ENCODE results near the gene MYRF.

MYRF gene

GRCh38 chr11:61718046-61718531, 34.3 kb upstream of the MYRF start:
- Histone ChIP-seq H3K4me3 (peak overlapping the region; percentile 72), H3K27ac (peak overlapping the region in 1 of 2 donors; percentile 67)
- DNase-seq (ENCODE audit: low spot score) = no peak
- no peak for TF ChIP-seq CTCF (IDR thresholded peaks at IDR 0.05)

GRCh38 chr11:61718621-61719302, 33.7 kb upstream of the MYRF start:
- Histone ChIP-seq H3K4me3 (peak overlapping the region; percentile 72), H3K27ac (peak overlapping the region in 1 of 2 donors; percentile 67)
- DNase-seq (ENCODE audit: low spot score) = no peak
- no peak for TF ChIP-seq CTCF (IDR thresholded peaks at IDR 0.05)

- no peak overlapping the region for H3K4me3 ChIP-seq
- no peak overlapping the region for H3K27ac ChIP-seq
- no peak for TF ChIP-seq CTCF (IDR thresholded peaks at IDR 0.05)
- DNase-seq (ENCODE audit: low spot score) = no peak
Observed at GRCh38 chr11:61719978-61720377, 32.5 kb upstream of the MYRF start.

- H3K4me3 ChIP-seq = no peak overlapping the region
- DNase-seq (ENCODE audit: low spot score) = no peak
- no peak for TF ChIP-seq CTCF (IDR thresholded peaks at IDR 0.05)
- H3K27ac ChIP-seq = no peak overlapping the region
Observed at GRCh38 chr11:61720597-61720996, 31.8 kb upstream of the MYRF start.

- H3K27ac ChIP-seq = no peak overlapping the region
- H3K4me3 ChIP-seq = no peak overlapping the region
Observed at GRCh38 chr11:61724437-61724836, 28.0 kb upstream of the MYRF start.

GRCh38 chr11:61725781-61726231, 26.6 kb upstream of the MYRF start:
- DNase-seq (ENCODE audit: low spot score) = no peak
- H3K4me3 ChIP-seq = no peak overlapping the region
- H3K27ac ChIP-seq = peak overlapping the region in 1 of 2 donors; percentile 32
- TF ChIP-seq CTCF (IDR thresholded peaks at IDR 0.05) = no peak

More at GRCh38 chr11:61724437-61724836, 28.0 kb upstream of the MYRF start:
- TF ChIP-seq CTCF (IDR thresholded peaks at IDR 0.05) = no peak
- DNase-seq (ENCODE audit: low spot score) = no peak

DNA sequence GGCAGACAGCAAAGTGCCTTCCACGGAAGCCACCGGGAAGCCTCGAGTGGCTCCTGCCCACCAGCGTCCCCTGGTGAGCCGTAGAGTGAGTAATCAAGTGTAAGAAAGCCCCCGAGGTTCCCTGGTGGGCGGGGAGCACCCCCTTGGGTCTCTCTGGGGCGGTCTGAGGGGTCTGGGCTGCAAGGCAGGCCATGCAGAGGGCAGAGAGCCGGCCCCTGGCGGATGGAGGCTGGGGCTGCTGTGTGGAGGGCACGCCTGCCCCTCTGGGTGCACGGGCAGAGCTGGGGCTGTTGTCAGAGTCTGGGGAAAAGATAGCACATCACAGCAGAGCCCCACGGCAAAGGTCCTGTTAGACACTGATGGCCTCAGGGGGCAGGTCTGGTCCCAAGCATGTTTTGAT, 25.7 kb upstream of the MYRF start:
- no peak for DNase-seq (ENCODE audit: low spot score)
- H3K27ac ChIP-seq = no peak overlapping the region
- TF ChIP-seq CTCF (IDR thresholded peaks at IDR 0.05) = no peak

More for the DNA sequence above, 25.7 kb upstream of the MYRF start:
- H3K4me3 ChIP-seq = no peak overlapping the region
